Measurements from ENCODE around the gene MAX. TPM values are rescaled to one million over a fixed set of nuclear protein-coding genes. Genes with fewer than 3 reads are reported as not detected.

MAX gene
- polyA plus RNA-seq, 1 donor from 2014 or later = 55.3 TPM

GRCh38 chr14:65035049-65035448 lies 67.3 kb downstream of the MAX start:
- Histone ChIP-seq H3K9me3 (ENCODE audit: low read length) (no peaks in the 10 kb centered on the region), H3K27me3 (ENCODE audit: insufficient read depth, low read depth, low read length) (no peaks in the 10 kb centered on the region), H2AFZ (ENCODE audit: low read depth, low read length) (no peak overlapping the region), H3K79me2 (replicated peaks; ENCODE audit: insufficient read depth, low read length) (no peaks in the 10 kb centered on the region), H3K9ac (ENCODE audit: low read length) (no peak overlapping the region), H3K4me2 (ENCODE audit: low read length) (no peak overlapping the region), H3K36me3 (ENCODE audit: insufficient read depth, low read length) (no peaks in the 10 kb centered on the region), H3K27ac (ENCODE audit: low read length) (no peak overlapping the region), H4K20me1 (ENCODE audit: insufficient read depth) (no peaks in the 10 kb centered on the region), H3F3A (ENCODE audit: insufficient read depth, low read length, poor library complexity, severe bottlenecking) (no peaks in the 10 kb centered on the region), H3K9me2 (ENCODE audit: insufficient read depth, low read length) (no peaks in the 10 kb centered on the region), H3K4me3 (ENCODE audit: low read length) (no peak overlapping the region)
- TF ChIP-seq EZH2 (IDR thresholded peaks at IDR 0.05; ENCODE audit: borderline replicate concordance, insufficient read depth, low read length, poor library complexity, severe bottlenecking) (no peak), EP300 (conservative IDR thresholded peaks at IDR 0.05; ENCODE audit: poor library complexity, severe bottlenecking) (no peak), TAF1 (IDR thresholded peaks at IDR 0.05; ENCODE audit: low read depth) (no peak), SMC3 (conservative IDR thresholded peaks at IDR 0.05; ENCODE audit: poor library complexity) (no peak), REST (IDR thresholded peaks at IDR 0.05; ENCODE audit: borderline replicate concordance) (no peak), POLR2AphosphoS5 (IDR thresholded peaks at IDR 0.05) (no peak), RAD21 (conservative IDR thresholded peaks at IDR 0.05) (no peak)

GRCh38 chr14:65034021-65034420 lies 68.3 kb downstream of the MAX start:
- Histone ChIP-seq H3K4me3 (ENCODE audit: low read length) (no peak overlapping the region), H3K27ac (ENCODE audit: low read length) (no peak overlapping the region), H3K9me2 (ENCODE audit: insufficient read depth, low read length) (no peaks in the 10 kb centered on the region), H2AFZ (ENCODE audit: low read depth, low read length) (no peak overlapping the region), H3K27me3 (ENCODE audit: insufficient read depth, low read depth, low read length) (no peaks in the 10 kb centered on the region), H4K20me1 (ENCODE audit: insufficient read depth) (no peaks in the 10 kb centered on the region), H3K4me2 (ENCODE audit: low read length) (no peak overlapping the region), H3K9me3 (ENCODE audit: low read length) (no peaks in the 10 kb centered on the region), H3K9ac (ENCODE audit: low read length) (no peak overlapping the region), H3K79me2 (replicated peaks; ENCODE audit: insufficient read depth, low read length) (no peaks in the 10 kb centered on the region), H3F3A (ENCODE audit: insufficient read depth, low read length, poor library complexity, severe bottlenecking) (no peaks in the 10 kb centered on the region), H3K36me3 (ENCODE audit: insufficient read depth, low read length) (no peaks in the 10 kb centered on the region)
- no peak for TF ChIP-seq EP300 (conservative IDR thresholded peaks at IDR 0.05; ENCODE audit: poor library complexity, severe bottlenecking)
- TF ChIP-seq MXI1 (conservative IDR thresholded peaks at IDR 0.05; ENCODE audit: poor library complexity, severe bottlenecking) = no peak
- TF ChIP-seq EZH2 (IDR thresholded peaks at IDR 0.05; ENCODE audit: borderline replicate concordance, insufficient read depth, low read length, poor library complexity, severe bottlenecking) = no peak

- H3K4me2 ChIP-seq (ENCODE audit: low read length) = no peak overlapping the region
- no peak overlapping the region for H3K4me3 ChIP-seq (ENCODE audit: low read length)
- no peaks in the 10 kb centered on the region for H4K20me1 ChIP-seq (ENCODE audit: insufficient read depth)
- TF ChIP-seq CTCF (IDR thresholded peaks at IDR 0.05; ENCODE audit: poor library complexity, severe bottlenecking) (no peak), REST (IDR thresholded peaks at IDR 0.05; ENCODE audit: borderline replicate concordance) (no peak), EP300 (conservative IDR thresholded peaks at IDR 0.05; ENCODE audit: poor library complexity, severe bottlenecking) (no peak), EZH2 (IDR thresholded peaks at IDR 0.05; ENCODE audit: borderline replicate concordance, insufficient read depth, low read length, poor library complexity, severe bottlenecking) (no peak), POLR2AphosphoS5 (IDR thresholded peaks at IDR 0.05) (no peak)
- H3K27me3 ChIP-seq (ENCODE audit: insufficient read depth, low read depth, low read length) = no peaks in the 10 kb centered on the region
- no peaks in the 10 kb centered on the region for H3K79me2 ChIP-seq (replicated peaks; ENCODE audit: insufficient read depth, low read length)
- H3K9me3 ChIP-seq (ENCODE audit: low read length) = no peaks in the 10 kb centered on the region
- H3K27ac ChIP-seq (ENCODE audit: low read length) = no peak overlapping the region
- no peaks in the 10 kb centered on the region for H3K36me3 ChIP-seq (ENCODE audit: insufficient read depth, low read length)
- H3K9ac ChIP-seq (ENCODE audit: low read length) = no peak overlapping the region
- no peak overlapping the region for H2AFZ ChIP-seq (ENCODE audit: low read depth, low read length)
- no peaks in the 10 kb centered on the region for H3F3A ChIP-seq (ENCODE audit: insufficient read depth, low read length, poor library complexity, severe bottlenecking)
- H3K9me2 ChIP-seq (ENCODE audit: insufficient read depth, low read length) = no peaks in the 10 kb centered on the region
Observed at GRCh38 chr14:65033181-65033580, 69.1 kb downstream of the MAX start.
